HG02970 (cell line): ENCODE measurements around the gene RNASEH1.
"Not testable (repeated sequence)": the region's sequence is repeated elsewhere in the genome, so short reads cannot be mapped to it uniquely, and the experiment has no call there.

ENCODE experiments used
- ATAC-seq: cut with Tn5 transposase; IDR thresholded peaks from one replicate; pipeline ENCODE4 v1.9.1; 2021; ENCODE audit warnings: mild to moderate bottlenecking, moderate library complexity, moderate number of reproducible peaks; ENCODE audit not compliant: unreplicated experiment, low FRiP score

The RNASEH1 gene

GRCh38 chr2:3523551-3524041 lies 34.5 kb downstream of the RNASEH1 start:
- no peak for ATAC-seq

- ATAC-seq, result no peak
These were observed 35.1 kb downstream of the RNASEH1 start for GRCh38 chr2:3522961-3523421.

GRCh38 chr2:3520591-3520990 lies 37.5 kb downstream of the RNASEH1 start:
- ATAC-seq, result no peak

- ATAC-seq, result peak; percentile 52
These were observed 38.6 kb downstream of the RNASEH1 start, which contains the start of gene ADI1 for GRCh38 chr2:3519255-3520205. ADI1 (minus strand) TSS chr2:3519531; CDS start chr2:3519487, 44 bp downstream.

GRCh38 chr2:3518496-3519254 lies 39.5 kb downstream of the RNASEH1 start:
- ATAC-seq, result peak; percentile 93

- no peak for ATAC-seq
These were observed 40.1 kb downstream of the RNASEH1 start for GRCh38 chr2:3517948-3518495.

- ATAC-seq, result no peak
These were observed 41.3 kb downstream of the RNASEH1 start for GRCh38 chr2:3516831-3517230.

DNA sequence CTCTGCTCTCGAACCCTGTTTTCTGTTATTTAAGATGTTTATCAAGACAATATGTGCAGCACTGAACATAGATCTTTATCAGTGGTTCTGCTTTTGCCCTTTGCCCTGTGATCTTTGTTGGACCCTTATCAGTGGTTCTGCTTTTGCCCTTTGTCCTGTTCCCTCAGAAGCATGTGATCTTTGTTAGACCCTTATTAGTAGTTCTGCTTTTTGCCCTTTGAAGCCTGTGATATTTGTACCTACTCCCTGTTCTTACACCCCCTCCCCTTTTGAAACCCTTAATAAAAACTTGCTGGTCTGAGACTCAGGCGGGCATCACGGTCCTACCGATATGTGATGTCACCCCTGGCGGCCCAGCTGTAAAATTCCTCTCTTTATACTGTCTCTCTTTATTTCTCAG lies 42.7 kb downstream of the RNASEH1 start:
- ATAC-seq, result not testable (repeated sequence)

DNA sequence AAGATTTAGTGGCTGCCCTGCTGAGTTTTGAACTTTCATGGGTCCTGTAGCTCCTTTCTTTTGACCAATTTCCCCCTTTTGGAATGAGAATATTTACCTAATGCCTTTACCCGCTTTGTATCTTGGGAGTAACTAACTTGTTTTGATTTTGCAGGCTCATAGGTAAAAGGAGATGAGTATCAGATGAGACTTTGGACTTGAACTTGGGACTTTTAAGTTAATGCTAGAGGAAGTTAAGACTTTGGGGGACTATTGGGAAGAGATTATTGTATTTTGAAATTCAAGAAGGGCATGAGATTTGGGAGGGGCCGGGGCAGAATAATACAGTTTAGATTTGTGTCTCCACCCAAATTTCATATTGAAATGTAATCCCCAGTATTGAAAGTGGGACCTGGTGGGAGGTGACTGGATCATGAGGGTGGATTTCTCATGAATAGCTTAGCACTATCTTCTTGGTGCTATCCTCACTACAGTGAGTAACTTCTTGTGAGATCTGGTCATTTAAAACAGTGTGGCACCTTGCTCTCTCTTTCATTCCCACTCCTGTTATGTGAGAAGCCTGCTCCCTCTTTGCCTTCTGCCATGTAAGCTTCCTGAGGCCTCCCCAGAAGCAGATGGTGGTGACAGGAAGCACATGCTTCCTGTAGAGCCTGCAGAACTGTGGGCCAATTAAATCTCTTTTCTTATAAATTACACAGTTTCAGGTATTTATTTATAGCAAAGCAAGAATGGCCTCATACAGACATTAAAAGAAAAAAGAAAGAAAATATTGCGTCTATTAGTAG lies 44.9 kb downstream of the RNASEH1 start:
- ATAC-seq, result no peak

- no peak for ATAC-seq
These were observed 46.0 kb downstream of the RNASEH1 start for GRCh38 chr2:3512086-3512485.

GRCh38 chr2:3505771-3506170 lies 52.4 kb downstream of the RNASEH1 start:
- no peak for ATAC-seq

DNA sequence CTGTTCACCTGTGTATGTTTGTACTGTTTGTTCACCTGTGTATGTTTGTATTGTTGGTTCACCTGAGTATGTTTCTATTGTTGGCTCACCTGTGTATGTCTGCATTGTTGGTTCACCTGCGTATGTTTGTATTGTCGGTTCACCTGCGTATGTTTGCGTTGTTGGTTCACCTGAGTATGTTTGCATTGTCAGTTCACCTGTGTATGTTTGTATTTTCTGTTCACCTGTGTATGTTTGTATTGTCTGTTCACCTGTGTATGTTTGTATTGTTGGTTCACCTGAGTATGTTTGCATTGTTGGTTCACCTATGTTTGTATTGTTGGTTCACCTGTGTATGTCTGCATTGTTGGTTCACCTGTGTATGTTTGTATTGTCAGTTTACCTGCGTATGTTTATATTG lies 53.4 kb downstream of the RNASEH1 start:
- ATAC-seq, result no peak

- ATAC-seq, result no peak
These were observed 54.6 kb downstream of the RNASEH1 start for GRCh38 chr2:3503483-3503882.

- ATAC-seq, result no peak
These were observed 55.1 kb downstream of the RNASEH1 start for GRCh38 chr2:3503046-3503445.

DNA sequence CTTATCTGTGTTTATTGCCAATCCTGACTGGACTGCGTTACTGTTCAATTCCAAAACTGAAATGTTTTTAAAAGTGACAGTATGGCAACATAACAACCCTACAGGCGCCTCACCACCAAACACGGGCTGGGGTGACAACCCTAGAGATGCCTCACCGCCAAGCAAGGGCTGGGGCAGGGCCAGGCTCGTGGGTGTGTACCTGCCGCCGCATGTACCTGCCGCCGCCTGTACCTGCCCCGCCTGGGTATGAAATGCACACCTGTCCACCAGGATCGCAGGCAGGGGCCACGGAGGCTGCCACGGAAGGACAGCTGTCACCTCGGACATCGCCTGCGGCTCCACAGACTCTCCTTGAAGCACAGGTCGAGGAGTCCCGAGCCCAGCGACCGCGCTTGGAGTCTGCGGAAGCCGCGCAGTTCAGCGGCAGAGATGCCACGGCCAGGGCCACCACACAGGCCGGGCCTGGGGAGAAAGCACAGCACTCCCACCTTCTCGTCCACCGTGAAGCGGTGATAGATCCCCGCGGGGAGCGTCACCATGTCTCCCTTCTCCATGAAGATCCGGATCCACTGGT lies 57.7 kb downstream of the RNASEH1 start:
- no peak for ATAC-seq

GRCh38 chr2:3498783-3499394 lies 59.2 kb downstream of the RNASEH1 start:
- ATAC-seq, result no peak

GRCh38 chr2:3496708-3497080 lies 61.4 kb downstream of the RNASEH1 start:
- not testable (repeated sequence) for ATAC-seq
